H54 (cell line): ENCODE data around the gene CRYZL1.

ENCODE experiments used
- DNase-seq: peaks from one replicate; pipeline ENCODE4 v3.0.0; 2011; ENCODE audit warnings: low spot score, mixed read lengths; ENCODE audit not compliant: insufficient read length
- FAIRE-seq: peaks from 3 replicates; lab custom pipeline; 2011; peaks lifted over from hg19 to GRCh38; lab: Jason Lieb, UNC
- POLR2A ChIP-seq: IDR thresholded peaks from 2 replicates; pipeline ENCODE4 v1.6.1; 2011; ENCODE audit warnings: low read depth, mild to moderate bottlenecking, low read length

Gene CRYZL1

GRCh38 chr21:33654412-33654811 is 12.9 kb upstream of the CRYZL1 start:
- TF ChIP-seq POLR2A, result no peak
- FAIRE-seq (no peak), DNase-seq (no peak)

- DNase-seq (no peak), FAIRE-seq (no peak)
- TF ChIP-seq POLR2A, result no peak
Observed at GRCh38 chr21:33651965-33652680, 10.6 kb upstream of the CRYZL1 start.

GRCh38 chr21:33650929-33651509 is 9.5 kb upstream of the CRYZL1 start:
- FAIRE-seq (no peak), DNase-seq (no peak)
- no peak for TF ChIP-seq POLR2A

- DNase-seq (no peak), FAIRE-seq (no peak)
- no peak for TF ChIP-seq POLR2A
Observed at GRCh38 chr21:33650230-33650629, 8.7 kb upstream of the CRYZL1 start.

GRCh38 chr21:33648555-33648954 is 7.0 kb upstream of the CRYZL1 start:
- TF ChIP-seq POLR2A, result no peak
- DNase-seq (no peak), FAIRE-seq (no peak)

- no peak for TF ChIP-seq POLR2A
Observed at GRCh38 chr21:33647587-33647986, 6.0 kb upstream of the CRYZL1 start.

GRCh38 chr21:33645730-33646129 is 4.2 kb upstream of the CRYZL1 start:
- FAIRE-seq (no peak), DNase-seq (no peak)
- TF ChIP-seq POLR2A, result no peak

More at GRCh38 chr21:33647587-33647986, 6.0 kb upstream of the CRYZL1 start:
- DNase-seq (no peak), FAIRE-seq (no peak)

GRCh38 chr21:33644383-33645074 is 3.0 kb upstream of the CRYZL1 start:
- DNase-seq, result no peak
- no peak for FAIRE-seq
- no peak for TF ChIP-seq POLR2A

GRCh38 chr21:33643658-33644311 is 2.2 kb upstream of the CRYZL1 start:
- no peak for TF ChIP-seq POLR2A
- DNase-seq (no peak), FAIRE-seq (no peak)

- peak; percentile 22 for DNase-seq
- no peak; the same call in 1 of the 2 replicates for TF ChIP-seq POLR2A
- no peak for FAIRE-seq
Observed at GRCh38 chr21:33642896-33643657, 1.5 kb upstream of the CRYZL1 start.

GRCh38 chr21:33642027-33642895 is 720 bp upstream of the CRYZL1 start, which contains the start of gene ITSN1:
ITSN1 (plus strand) TSS chr21:33642501; CDS start chr21:33718829, 76,328 bp downstream.
- FAIRE-seq (peak; percentile 89), DNase-seq (peak; percentile 89)
- TF ChIP-seq POLR2A, result peak; percentile 96

GRCh38 chr21:33640697-33641351 is 717 bp downstream of the CRYZL1 start:
- no peak for TF ChIP-seq POLR2A
- FAIRE-seq, result no peak
- no peak for DNase-seq
